WTC11 (cell line): ENCODE data around the gene CHD9NB. TPM values are rescaled to one million over a fixed set of nuclear protein-coding genes. Genes with fewer than 3 reads are reported as not detected.

Source experiments
- ATAC-seq: fragments of 200-7000 bp; cut with Tn5 transposase; 2 replicates; pipeline ENCODE4 v1.10.0; 2021; ENCODE audit warnings: mild to moderate bottlenecking, moderate library complexity
- CTCF ChIA-PET: fragments of 300-600 bp; sonication (Branson Sonifier 250); formaldehyde crosslinking; loops from one replicate; lab custom pipeline; 2021; ENCODE audit warnings: antibody characterized with exemption; lab: Charles Lee
- POLR2A ChIA-PET: fragments of 350-600 bp; sonication (Branson Sonifier 250); formaldehyde crosslinking; loops from one replicate; lab custom pipeline; 2021; ENCODE audit warnings: antibody characterized with exemption; lab: Charles Lee
- DNase-seq: peaks from one replicate; pipeline ENCODE4 v3.0.0; 2021; ENCODE audit warnings: low spot score
- H3K27ac Mint-ChIP-seq: 2 replicates; pipeline ENCODE4 v1.8.0; 2021; ENCODE audit warnings: mixed read lengths
- H3K27me3 Mint-ChIP-seq: 2 replicates; pipeline ENCODE4 v1.8.0; 2021; ENCODE audit warnings: low read depth, mild to moderate bottlenecking, moderate library complexity, mixed read lengths
- H3K36me3 Mint-ChIP-seq: 2 replicates; pipeline ENCODE4 v1.8.0; 2021; ENCODE audit warnings: mixed read lengths
- H3K4me1 Mint-ChIP-seq: 2 replicates; pipeline ENCODE4 v1.8.0; 2022; ENCODE audit warnings: mixed read lengths
- H3K4me3 Mint-ChIP-seq: 2 replicates; pipeline ENCODE4 v1.8.0; 2021; ENCODE audit warnings: mild to moderate bottlenecking, moderate library complexity, mixed read lengths
- H3K9me3 Mint-ChIP-seq: 2 replicates; pipeline ENCODE4 v1.8.0; 2021; ENCODE audit warnings: mixed read lengths
- AR ChIP-seq: fragments of 250-450 bp; sonication (Bioruptor Pico); IDR thresholded peaks from 2 replicates; pipeline ENCODE4 v1.9.0; 2021; ENCODE audit warnings: mild to moderate bottlenecking
- ATF2 ChIP-seq: sonication (generic); formaldehyde crosslinking; IDR thresholded peaks from 2 replicates; pipeline ENCODE4 v1.8.1; 2022; ENCODE audit warnings: low read depth, missing genetic modification reagents, borderline replicate concordance
- ATF3 ChIP-seq: sonication (generic); formaldehyde crosslinking; conservative IDR thresholded peaks from 2 replicates; pipeline ENCODE4 v1.8.1; 2022; ENCODE audit warnings: mild to moderate bottlenecking, missing genetic modification reagents
- CDX4 ChIP-seq: fragments of 250-450 bp; sonication (Bioruptor Pico); IDR thresholded peaks from 2 replicates; pipeline ENCODE4 v1.9.0; 2021; ENCODE audit warnings: moderate library complexity, mild to moderate bottlenecking, inconsistent platforms, borderline replicate concordance
- E2F1 ChIP-seq: sonication (generic); formaldehyde crosslinking; IDR thresholded peaks from 2 replicates; pipeline ENCODE4 v1.8.0; 2022; ENCODE audit warnings: mild to moderate bottlenecking, missing genetic modification reagents
- ERG ChIP-seq: fragments of 250-450 bp; sonication (Bioruptor Pico); IDR thresholded peaks from 2 replicates; pipeline ENCODE4 v1.8.0; 2021; ENCODE audit warnings: mild to moderate bottlenecking
- FOXP1 ChIP-seq: sonication (generic); formaldehyde crosslinking; IDR thresholded peaks from 2 replicates; pipeline ENCODE4 v1.8.0; 2022; ENCODE audit warnings: missing genetic modification reagents, mild to moderate bottlenecking, moderate library complexity, borderline replicate concordance
- FOXP4 ChIP-seq: sonication (generic); formaldehyde crosslinking; IDR thresholded peaks from 2 replicates; pipeline ENCODE4 v1.8.0; 2022; ENCODE audit warnings: mild to moderate bottlenecking, missing genetic modification reagents
- GABPB1 ChIP-seq: sonication (generic); formaldehyde crosslinking; IDR thresholded peaks from 2 replicates; pipeline ENCODE4 v1.8.1; 2023; ENCODE audit warnings: mild to moderate bottlenecking, missing genetic modification reagents
- HMGA2 ChIP-seq: fragments of 250-450 bp; sonication (Bioruptor Pico); IDR thresholded peaks from 2 replicates; pipeline ENCODE4 v1.4.0; 2021; ENCODE audit warnings: mild to moderate bottlenecking, moderate library complexity
- KAT7 ChIP-seq: sonication (generic); formaldehyde crosslinking; IDR thresholded peaks from 2 replicates; pipeline ENCODE4 v1.8.1; 2023; ENCODE audit warnings: missing genetic modification reagents, mild to moderate bottlenecking, borderline replicate concordance
- NR2C2 ChIP-seq: sonication (generic); formaldehyde crosslinking; IDR thresholded peaks from 2 replicates; pipeline ENCODE4 v1.8.0; 2022; ENCODE audit warnings: mild to moderate bottlenecking, missing genetic modification reagents
- RORB ChIP-seq: fragments of 250-450 bp; sonication (Bioruptor Pico); IDR thresholded peaks from 2 replicates; pipeline ENCODE4 v1.9.0; 2021; ENCODE audit warnings: mild to moderate bottlenecking
- SMAD4 ChIP-seq: sonication (generic); formaldehyde crosslinking; IDR thresholded peaks from 2 replicates; pipeline ENCODE4 v1.8.0; 2022; ENCODE audit warnings: mild to moderate bottlenecking, missing genetic modification reagents
- SP1 ChIP-seq: sonication (generic); formaldehyde crosslinking; conservative IDR thresholded peaks from 2 replicates; pipeline ENCODE4 v1.8.1; 2022; ENCODE audit warnings: missing genetic modification reagents
- STAT6 ChIP-seq: sonication (generic); formaldehyde crosslinking; conservative IDR thresholded peaks from 2 replicates; pipeline ENCODE4 v1.8.1; 2023; ENCODE audit warnings: mild to moderate bottlenecking, low read depth, missing genetic modification reagents, moderate library complexity
- ZNF425 ChIP-seq: fragments of 250-450 bp; sonication (Bioruptor Pico); conservative IDR thresholded peaks from 2 replicates; pipeline ENCODE4 v1.9.0; 2021; ENCODE audit warnings: mild to moderate bottlenecking
- ZNF512 ChIP-seq: sonication (generic); formaldehyde crosslinking; IDR thresholded peaks from 2 replicates; pipeline ENCODE4 v1.8.1; 2022; ENCODE audit warnings: missing genetic modification reagents, borderline replicate concordance
- total RNA-seq: library from RNA; stranded (reverse); gene quantifications from 3 replicates; pipeline ENCODE4 v1.2.3, GENCODE V29; 2021

CHD9NB gene
- total RNA-seq, 1 experiment from 2014 or later, result 3.5 TPM

- Mint-ChIP-seq H3K27me3 (peaks cover 48% of the 10 kb centered on the region), H3K4me3 (peak overlapping the region; percentile 73), H3K9me3 (peaks cover 20% of the 10 kb centered on the region), H3K27ac (no peak overlapping the region), H3K4me1 (peaks cover 65% of the 10 kb centered on the region), H3K36me3 (peaks cover 19% of the 10 kb centered on the region)
- ChIA-PET POLR2A (interaction anchor here (0.5 to 1.7 kb wide), 3 partner anchors 8 to 332 kb away, joined by 3 to 6 read pairs (median 5); partner anchors contain the start of gene CHD9), CTCF (interaction anchor here (0.8 to 2.0 kb wide), 5 partner anchors 11 to 56 kb away, joined by 3 to 9 read pairs (median 6); partner anchors contain the start of gene CHD9)
- TF ChIP-seq GABPB1 (CRISPR knock-in tag) (no peak), CDX4 (CRISPR knock-in tag) (no peak), KAT7 (no peak), E2F1 (CRISPR knock-in tag) (no peak), ATF2 (CRISPR knock-in tag) (no peak), NR2C2 (CRISPR knock-in tag) (no peak), HMGA2 (CRISPR knock-in tag) (no peak), ZNF512 (CRISPR knock-in tag) (no peak), SP1 (CRISPR knock-in tag) (no peak), RORB (CRISPR knock-in tag) (no peak), FOXP4 (CRISPR knock-in tag) (no peak), STAT6 (CRISPR knock-in tag) (no peak), ATF3 (no peak), FOXP1 (CRISPR knock-in tag) (no peak), AR (CRISPR knock-in tag) (no peak), ZNF425 (no peak), SMAD4 (CRISPR knock-in tag) (no peak), ERG (CRISPR knock-in tag) (no peak)
- DNase-seq (no peak), ATAC-seq (peak; percentile 6)
Observed at GRCh38 chr16:53043428-53043831, 9.3 kb downstream of the CHD9NB start.
